Sigmoid colon (tissue), 7 donors: Measurements from ENCODE around the gene B4GALT2. TPM values are rescaled to one million over a fixed set of nuclear protein-coding genes. Genes with fewer than 3 reads are reported as not detected.
A peak's percentile ranks its signal among the peaks of the same experiment; 100 is the strongest.

Experiments
- DNase-seq: peaks from one replicate; pipeline ENCODE4 v3.0.0-alpha.2; 2019
- H3K27ac ChIP-seq, 4 donors: fragments of 200-600 bp; sonication (generic); one replicate each; pipeline ENCODE4 v1.5.1; 2016 to 2019; ENCODE audit warnings: mild to moderate bottlenecking in 1 of 4
- H3K27me3 ChIP-seq, 3 donors: fragments of 200-600 bp; sonication (generic); one replicate each; pipeline ENCODE4 v1.5.1; 2019; ENCODE audit warnings: mild to moderate bottlenecking in 1 of 3
- H3K36me3 ChIP-seq, 4 donors: fragments of 200-600 bp; sonication (generic); one replicate each; pipeline ENCODE4 v1.5.1; 2016 to 2019
- H3K4me1 ChIP-seq, 4 donors: fragments of 200-600 bp; sonication (generic); one replicate each; pipeline ENCODE4 v1.5.1; 2017 to 2019
- H3K4me3 ChIP-seq, 4 donors: fragments of 200-600 bp; sonication (generic); one replicate each; pipeline ENCODE4 v1.5.1; 2017 to 2019; ENCODE audit warnings: mild to moderate bottlenecking in 2 of 4, moderate library complexity in 1 of 4
- H3K9me3 ChIP-seq, 4 donors: fragments of 200-600 bp in 3 of 4; sonication (generic) in 3 of 4; one replicate each; pipeline versions ENCODE4 v1.5.1 to v1.6.1; 2013 to 2019
- CTCF ChIP-seq, 4 experiments: fragments of 450-650 bp in 3 of 4; fragments of 200-600 bp in 1 of 4; IDR thresholded peaks; one replicate each; pipeline ENCODE4 v1.5.1; 2016 to 2019; ENCODE audit warnings: antibody characterized with exemption in 4 of 4, mild to moderate bottlenecking in 3 of 4, moderate library complexity in 2 of 4
- EP300 ChIP-seq, 4 donors: sonication (generic); formaldehyde crosslinking; IDR thresholded peaks; one replicate each; pipeline ENCODE4 v1.6.1; 2017; ENCODE audit warnings: antibody characterized with exemption in 4 of 4
- POLR2A ChIP-seq, 2 donors: fragments of 450-650 bp; IDR thresholded peaks; one replicate each; pipeline ENCODE4 v1.6.1; 2016; ENCODE audit warnings: antibody characterized with exemption in 2 of 2, mild to moderate bottlenecking in 2 of 2, moderate library complexity in 2 of 2
- POLR2AphosphoS5 ChIP-seq, 4 donors: sonication (generic); formaldehyde crosslinking; IDR thresholded peaks; one replicate each; pipeline ENCODE4 v1.6.1; 2017; ENCODE audit warnings: antibody characterized with exemption in 4 of 4
- WGBS, 2 donors: extraction: QIAGEN DNeasy Blood & Tissue Kit; methylation state at CpG; one replicate each; pipeline ENCODE4 v1.1.7; 2013; 5-methylcytosine and 5-hydroxymethylcytosine counted together
- intact Hi-C: fragments of 100-400 bp; cut with DNase I; formaldehyde crosslinking; loops from one replicate; pipeline ENCODE4 v1.15.1; 2023
- polyA plus RNA-seq, 3 donors: library from polyadenylated mRNA; stranded (reverse); fragments of 200-250 nt; gene quantifications; one replicate each; pipeline ENCODE4 v1.2.3, GENCODE V29; 2013
- total RNA-seq, 4 donors: library from RNA; depleted of rRNA; stranded (reverse); fragments of >200 nt; gene quantifications; one replicate each; pipeline ENCODE4 v1.1.0, GENCODE V29; 2016
- donor health status: healthy with polysubstance abuse.
- donor health status: Bipolar disorder and iron deficiency.
- donor health status: healthy.

The B4GALT2 gene
- total and polyA plus RNA-seq, 7 donors: 14.8 to 55.9 (median 32.0) TPM

DNA sequence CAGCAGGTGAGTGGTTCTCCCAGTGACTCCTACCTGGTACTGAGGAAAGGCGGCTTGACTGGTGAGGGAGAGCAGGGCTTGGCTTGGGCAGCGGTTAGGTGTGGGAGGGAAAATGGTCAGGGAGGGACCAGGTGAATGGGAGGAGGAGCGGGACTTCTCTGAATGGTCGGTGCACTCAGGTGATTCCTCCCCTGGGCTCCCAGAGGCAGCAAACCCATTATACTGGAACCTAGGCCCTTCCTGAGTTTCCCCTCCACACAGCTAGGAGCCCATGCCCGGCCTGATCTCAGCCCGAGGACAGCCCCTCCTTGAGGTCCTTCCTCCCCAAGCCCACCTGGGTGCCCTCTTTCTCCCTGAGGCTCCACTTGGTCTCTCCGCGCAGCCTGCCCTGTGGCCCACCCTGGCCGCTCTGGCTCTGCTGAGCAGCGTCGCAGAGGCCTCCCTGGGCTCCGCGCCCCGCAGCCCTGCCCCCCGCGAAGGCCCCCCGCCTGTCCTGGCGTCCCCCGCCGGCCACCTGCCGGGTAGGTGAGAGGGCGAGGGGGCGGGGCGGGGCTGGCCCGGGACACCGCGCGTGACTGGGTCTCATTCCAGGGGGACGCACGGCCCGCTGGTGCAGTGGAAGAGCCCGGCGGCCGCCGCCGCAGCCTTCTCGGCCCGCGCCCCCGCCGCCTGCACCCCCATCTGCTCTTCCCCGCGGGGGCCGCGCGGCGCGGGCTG lies 43.1 kb upstream of the B4GALT2 start:
- intact Hi-C loops: no loop called here
- Histone ChIP-seq H3K4me3 (peak overlapping the region; percentile 36 to 59 (median 56)), H3K27me3 (peaks cover 0 to 17% (median 0%) of the 10 kb centered on the region in 3 donors), H3K9me3 (no peaks in the 10 kb centered on the region), H3K36me3 (no peaks in the 10 kb centered on the region), H3K4me1 (peaks cover 0 to 41% (median 36%) of the 10 kb centered on the region in 4 donors), H3K27ac (peak overlapping the region in 2 of 4 donors; percentile 41 to 63)
- DNase-seq: no peak
- TF ChIP-seq POLR2AphosphoS5 (IDR thresholded peaks at IDR 0.05): no peak
- peak in 1 of 2 donors; percentile 26 for TF ChIP-seq POLR2A (IDR thresholded peaks at IDR 0.05)
- TF ChIP-seq EP300 (IDR thresholded peaks at IDR 0.05): no peak
- TF ChIP-seq CTCF (IDR thresholded peaks at IDR 0.05): no peak
- 3 to 10% methylated on average over 48 of the region's 48 CpGs for WGBS, 2 donors

- TF ChIP-seq CTCF (IDR thresholded peaks at IDR 0.05) (no peak), POLR2A (IDR thresholded peaks at IDR 0.05) (no peak)
- Histone ChIP-seq H3K36me3 (no peaks in the 10 kb centered on the region), H3K4me1 (peaks cover 0 to 41% (median 36%) of the 10 kb centered on the region in 4 donors), H3K9me3 (no peaks in the 10 kb centered on the region), H3K27me3 (peaks cover 0 to 17% (median 0%) of the 10 kb centered on the region in 3 donors), H3K27ac (peak overlapping the region; percentile 14 to 63 (median 51)), H3K4me3 (peak overlapping the region; percentile 36 to 59 (median 56))
- 7 to 11% methylated on average over 56 of the region's 56 CpGs for WGBS, 2 donors
- peak; percentile 65 for DNase-seq
- intact Hi-C loops: no loop called here
Measured at GRCh38 chr1:43936431-43937151, 42.4 kb upstream of the B4GALT2 start.

GRCh38 chr1:43937179-43937865 lies 41.7 kb upstream of the B4GALT2 start:
- intact Hi-C loops: no loop called here
- TF ChIP-seq CTCF (IDR thresholded peaks at IDR 0.05): no peak
- no peak for TF ChIP-seq POLR2AphosphoS5 (IDR thresholded peaks at IDR 0.05)
- TF ChIP-seq POLR2A (IDR thresholded peaks at IDR 0.05): no peak
- no peak for TF ChIP-seq EP300 (IDR thresholded peaks at IDR 0.05)
- H3K27me3 ChIP-seq: peaks cover 0 to 17% (median 0%) of the 10 kb centered on the region in 3 donors
- no peak overlapping the region for H3K27ac ChIP-seq
- H3K4me1 ChIP-seq: peaks cover 0 to 41% (median 36%) of the 10 kb centered on the region in 4 donors
- DNase-seq: peak; percentile 47
- H3K9me3 ChIP-seq: no peaks in the 10 kb centered on the region
- WGBS, 2 donors: 79 to 93% methylated on average over 8 of the region's 8 CpGs
- H3K36me3 ChIP-seq: no peaks in the 10 kb centered on the region
- H3K4me3 ChIP-seq: no peak overlapping the region

GRCh38 chr1:43938383-43938782 lies 40.6 kb upstream of the B4GALT2 start:
- intact Hi-C loops: no loop called here
- peak; percentile 18 for DNase-seq
- Histone ChIP-seq H3K27me3 (peaks cover 0 to 11% (median 0%) of the 10 kb centered on the region in 3 donors), H3K9me3 (no peaks in the 10 kb centered on the region), H3K4me1 (peaks cover 0 to 34% (median 29%) of the 10 kb centered on the region in 4 donors), H3K27ac (no peak overlapping the region), H3K36me3 (no peaks in the 10 kb centered on the region), H3K4me3 (no peak overlapping the region)
- 91 to 94% methylated on average over 10 of the region's 10 CpGs for WGBS, 2 donors
- TF ChIP-seq POLR2A (IDR thresholded peaks at IDR 0.05) (no peak), CTCF (IDR thresholded peaks at IDR 0.05) (no peak), POLR2AphosphoS5 (IDR thresholded peaks at IDR 0.05) (no peak), EP300 (IDR thresholded peaks at IDR 0.05) (no peak)
